HCT116 (cell line): ENCODE data around the gene INSR. TPM values are rescaled to one million over a fixed set of nuclear protein-coding genes. Genes with fewer than 3 reads are reported as not detected.

Source experiments
- ATAC-seq: fragments of 200-7000 bp; cut with Tn5 transposase; 2 replicates; pipeline ENCODE4 v1.9.1; 2020; ENCODE audit warnings: mild to moderate bottlenecking, moderate library complexity
- BruUV-seq: library from RNA; stranded (reverse); fragments of 400-500 nt; replicated peaks from 2 replicates; lab custom pipeline; 2021; lab: Mats Ljungman, UMichigan
- CTCF ChIA-PET: fragments of 300-600 bp; sonication (Branson Sonifier 250); formaldehyde crosslinking; loops from one replicate; lab custom pipeline; 2021; ENCODE audit warnings: antibody characterized with exemption; lab: Charles Lee
- POLR2A ChIA-PET: fragments of 300-600, 350-600 bp; sonication (Branson Sonifier 250); formaldehyde crosslinking; loops from one replicate; lab custom pipeline; 2021; ENCODE audit warnings: antibody characterized with exemption; lab: Charles Lee
- RAD21 ChIA-PET, 2 experiments: fragments of 300-600 bp; sonication (Branson Sonifier 250); formaldehyde crosslinking; loops; one replicate each; lab custom pipeline; 2023; ENCODE audit warnings: low total read pairs in 2 of 2; ENCODE audit not compliant: uncharacterized antibody in 2 of 2, unreplicated experiment in 2 of 2, low non-redundant PET in 1 of 2; lab: Charles Lee
- DNase-seq: peaks from one replicate; pipeline ENCODE4 v3.0.0-alpha.2; 2010; ENCODE audit warnings: low read depth, low spot score
- H2AFZ ChIP-seq: fragments of 200-600 bp; shearing (Covaris generic), sonication (generic); 2 replicates; pipeline ENCODE4 v1.6.1; 2017; ENCODE audit warnings: low read depth, mixed run types, mixed read lengths, antibody characterized with exemption, low read length; ENCODE audit not compliant: poor library complexity, severe bottlenecking
- H3K27ac ChIP-seq: 2 replicates; pipeline ENCODE4 v1.5.1; 2012; ENCODE audit warnings: low read depth, low read length
- H3K27me3 ChIP-seq: fragments of 200-600 bp; sonication (generic); 2 replicates; pipeline ENCODE4 v1.6.1; 2016; ENCODE audit warnings: mixed run types, low read length, mixed read lengths; ENCODE audit not compliant: insufficient read depth
- H3K36me3 ChIP-seq, 2 experiments: fragments of 200-500 bp in 1 of 2; fragments of 200-600 bp in 1 of 2; sonication (Bioruptor generic) in 1 of 2; sonication (generic) in 1 of 2; 2 replicates each; pipeline versions ENCODE4 v1.5.1 to v1.6.1; 2014 to 2016; ENCODE audit warnings: low read length in 2 of 2, inconsistent platforms in 1 of 2, mixed read lengths in 1 of 2, mixed run types in 1 of 2; ENCODE audit not compliant: insufficient read depth in 2 of 2, control insufficient read depth in 1 of 2
- H3K4me1 ChIP-seq, 2 experiments: fragments of 200-600 bp in 1 of 2; sonication (generic) in 1 of 2; 2 replicates each; pipeline versions ENCODE4 v1.5.1 to v1.6.1; 2012 to 2017; ENCODE audit warnings: low read length in 2 of 2, inconsistent platforms in 1 of 2, mild to moderate bottlenecking in 1 of 2, mixed read lengths in 1 of 2, mixed run types in 1 of 2, moderate library complexity in 1 of 2; ENCODE audit not compliant: insufficient read depth in 2 of 2, control insufficient read depth in 1 of 2
- H3K4me2 ChIP-seq: fragments of 200-600 bp; sonication (generic); 2 replicates; pipeline ENCODE4 v1.6.1; 2017; ENCODE audit warnings: mixed run types, low read length, mixed read lengths
- H3K4me3 ChIP-seq, 2 experiments: fragments of 200-600 bp in 1 of 2; sonication (generic) in 1 of 2; replicated peaks in 1 of 2; 2 replicates each; pipeline ENCODE4 v1.5.1; 2011 to 2016; ENCODE audit warnings: low read length in 2 of 2, control low read depth in 1 of 2, low read depth in 1 of 2, mild to moderate bottlenecking in 1 of 2, mixed read lengths in 1 of 2, mixed run types in 1 of 2
- H3K79me2 ChIP-seq: fragments of 200-600 bp; sonication (generic); 2 replicates; pipeline ENCODE4 v1.6.1; 2017; ENCODE audit warnings: mild to moderate bottlenecking, mixed run types, low read length, moderate library complexity, mixed read lengths; ENCODE audit not compliant: insufficient read depth
- H3K9ac ChIP-seq: fragments of 200-600 bp; sonication (generic); 2 replicates; pipeline ENCODE4 v1.6.1; 2016; ENCODE audit warnings: low read length, mixed read lengths
- H3K9me2 ChIP-seq: fragments of 200-600 bp; sonication (generic), shearing (Covaris generic); 2 replicates; pipeline ENCODE4 v1.6.1; 2017; ENCODE audit warnings: mixed run types, mild to moderate bottlenecking, moderate library complexity; ENCODE audit not compliant: insufficient read depth
- H3K9me3 ChIP-seq, 2 experiments: fragments of 200-500 bp in 1 of 2; fragments of 200-600 bp in 1 of 2; sonication (Bioruptor generic) in 1 of 2; sonication (generic) in 1 of 2; 2 replicates each; pipeline ENCODE4 v1.6.1; 2014 to 2017; ENCODE audit warnings: low read length in 2 of 2, mixed read lengths in 2 of 2, inconsistent platforms in 1 of 2, low read depth in 1 of 2, mild to moderate bottlenecking in 1 of 2, mixed run types in 1 of 2, moderate library complexity in 1 of 2; ENCODE audit not compliant: control insufficient read depth in 1 of 2, insufficient read depth in 1 of 2
- H4K20me1 ChIP-seq: fragments of 200-600 bp; sonication (generic), shearing (Covaris generic); 2 replicates; pipeline ENCODE4 v1.6.1; 2017; ENCODE audit warnings: mixed run types, mild to moderate bottlenecking, moderate library complexity; ENCODE audit not compliant: insufficient read depth
- CBX3 ChIP-seq: IDR thresholded peaks from 2 replicates; pipeline ENCODE4 v1.6.1; 2012; ENCODE audit warnings: low read depth
- CTCF ChIP-seq, 3 experiments: fragments of 200-600 bp in 1 of 3; sonication (generic) in 1 of 3; IDR thresholded peaks in 2 of 3; conservative IDR thresholded peaks in 1 of 3; 2 replicates each; pipeline ENCODE4 v1.5.1; 2012 to 2017; ENCODE audit warnings: low read depth in 2 of 3, low read length in 2 of 3, antibody characterized with exemption in 1 of 3, borderline replicate concordance in 1 of 3, control low read depth in 1 of 3, mild to moderate bottlenecking in 1 of 3, mixed read lengths in 1 of 3, mixed run types in 1 of 3, moderate library complexity in 1 of 3; ENCODE audit not compliant: insufficient read depth in 1 of 3
- ELF1 ChIP-seq: IDR thresholded peaks from 2 replicates; pipeline ENCODE4 v1.6.1; 2012; ENCODE audit warnings: low read depth, borderline replicate concordance
- EZH2 ChIP-seq: fragments of 200-600 bp; sonication (generic); IDR thresholded peaks from 2 replicates; pipeline ENCODE4 v1.6.1; 2017; ENCODE audit warnings: antibody characterized with exemption, mixed run types
- EZH2phosphoT487 ChIP-seq: fragments of 200-600 bp; IDR thresholded peaks from 2 replicates; pipeline ENCODE4 v1.6.1; 2018; ENCODE audit warnings: antibody characterized with exemption, borderline replicate concordance
- FOSL1 ChIP-seq: IDR thresholded peaks from 2 replicates; pipeline ENCODE4 v1.6.1; 2012; ENCODE audit warnings: low read depth
- JUND ChIP-seq: IDR thresholded peaks from 2 replicates; pipeline ENCODE4 v1.6.1; 2012
- MAX ChIP-seq: IDR thresholded peaks from 2 replicates; pipeline ENCODE4 v1.6.1; 2012
- REST ChIP-seq: IDR thresholded peaks from 2 replicates; pipeline ENCODE4 v1.6.1; 2012; ENCODE audit warnings: low read depth
- SIN3A ChIP-seq: IDR thresholded peaks from 2 replicates; pipeline ENCODE4 v1.6.1; 2012; ENCODE audit warnings: low read depth
- SP1 ChIP-seq: IDR thresholded peaks from 2 replicates; pipeline ENCODE4 v1.6.1; 2012; ENCODE audit warnings: low read depth
- SRF ChIP-seq: IDR thresholded peaks from 2 replicates; pipeline ENCODE4 v1.6.1; 2012; ENCODE audit warnings: low read depth
- ZBTB33 ChIP-seq: IDR thresholded peaks from 2 replicates; pipeline ENCODE4 v1.6.1; 2011; ENCODE audit warnings: mild to moderate bottlenecking, low read length, moderate library complexity; ENCODE audit not compliant: insufficient replicate concordance; ENCODE audit errors: extremely low read depth
- ZFX ChIP-seq: fragments of 450-650 bp; IDR thresholded peaks from 2 replicates; pipeline ENCODE4 v1.6.1; 2017
- intact Hi-C: fragments of 100-400 bp; cut with micrococcal nuclease; formaldehyde crosslinking; loops from 2 replicates; pipeline ENCODE4 v1.10.0; 2022
- total RNA-seq: library from RNA; stranded (reverse); gene quantifications from one replicate; pipeline ENCODE4 v1.2.1, GENCODE V29; 2021; ENCODE audit not compliant: unreplicated experiment

INSR gene
- total RNA-seq, 1 experiment from 2014 or later, result 25.4 TPM

- no peak for TF ChIP-seq REST
Measured at GRCh38 chr19:7197760-7198696, 96.2 kb downstream of the INSR start (continued).

- H3K27me3 ChIP-seq, result no peaks in the 10 kb centered on the region
- H3K4me1 ChIP-seq, result peaks cover 25 to 47% of the 10 kb centered on the region in 2 experiments
- DNase-seq (peak; percentile 86), ATAC-seq (peak; percentile 72)
- H3K4me2 ChIP-seq, result peak overlapping the region; percentile 96
- H3K9me2 ChIP-seq, result no peaks in the 10 kb centered on the region
- BruUV-seq, result TSS peak; percentile 88
- peak overlapping the region; percentile 47 to 76 for H3K4me3 ChIP-seq
- peak overlapping the region; percentile 73 for H3K27ac ChIP-seq
- peak overlapping the region; percentile 60 for H3K9ac ChIP-seq
- H3K9me3 ChIP-seq, result no peaks in the 10 kb centered on the region
- POLR2A ChIA-PET, result no interaction called here
- H2AFZ ChIP-seq, result no peak overlapping the region
- CTCF ChIA-PET, result no interaction called here
- no peaks in the 10 kb centered on the region for H3K36me3 ChIP-seq
- RAD21 ChIA-PET, result interaction anchor here in 1 of 2 experiments (0.6 kb wide), 1 partner anchor 144 kb away, joined by 3 read pairs; no protein-coding TSS in a partner anchor
- intact Hi-C loops, result loop anchor here (1.0 kb wide), 1 partner anchor 97 kb away; the partner anchor contains the start of gene INSR
- no peaks in the 10 kb centered on the region for H3K79me2 ChIP-seq
- H4K20me1 ChIP-seq, result no peaks in the 10 kb centered on the region
- TF ChIP-seq ZBTB33 (no peak), ZFX (no peak), SP1 (0 out of 2 replicates have a peak, but pooled peaks have one; percentile 16), EZH2phosphoT487 (no peak), MAX (peak; percentile 58; the same call in 1 of the 2 replicates), JUND (no peak), EZH2 (no peak), SRF (no peak), CTCF (IDR thresholded peaks at IDR 0.05 in 2 of 3, conservative IDR thresholded peaks at IDR 0.05 in 1 of 3; ENCODE audit: borderline replicate concordance in 1 of 3, insufficient read depth in 1 of 3, low read depth in 2 of 3, low read length in 2 of 3) (no peak), SIN3A (no peak), FOSL1 (no peak), ELF1 (no peak), CBX3 (no peak)
Measured at GRCh38 chr19:7197119-7197759, 97.0 kb downstream of the INSR start.
